OCI-LY1 (cell line): ENCODE measurements around the gene ACAA1.

Experiments used
- H2AFZ ChIP-seq: fragments of 200-600 bp; sonication (generic), shearing (Covaris generic); 2 replicates; pipeline ENCODE4 v1.6.0; 2014; ENCODE audit warnings: antibody characterized with exemption, mild to moderate bottlenecking, low read length
- H3F3A ChIP-seq: fragments of 200-600 bp; sonication (generic), shearing (Covaris generic); 2 replicates; pipeline ENCODE4 v1.6.0; 2014; ENCODE audit warnings: mild to moderate bottlenecking, antibody characterized with exemption, low read length, moderate library complexity; ENCODE audit not compliant: insufficient read depth
- H3K27ac ChIP-seq: fragments of 200-600 bp; sonication (generic); 2 replicates; pipeline ENCODE4 v1.5.1; 2014; ENCODE audit warnings: low read length, mixed run types, mild to moderate bottlenecking, low read depth; ENCODE audit not compliant: poor library complexity, severe bottlenecking
- H3K27me3 ChIP-seq: fragments of 200-600 bp; sonication (generic); 2 replicates; pipeline ENCODE4 v1.6.0; 2014; ENCODE audit warnings: antibody characterized with exemption, mild to moderate bottlenecking, low read length, moderate library complexity; ENCODE audit not compliant: insufficient read depth
- H3K36me3 ChIP-seq: fragments of 200-600 bp; sonication (generic); 2 replicates; pipeline ENCODE4 v1.6.1; 2014; ENCODE audit warnings: mild to moderate bottlenecking, antibody characterized with exemption, low read length, moderate library complexity, mixed read lengths; ENCODE audit not compliant: insufficient read depth
- H3K4me1 ChIP-seq: fragments of 200-600 bp; sonication (generic); 2 replicates; pipeline ENCODE4 v1.5.1; 2014; ENCODE audit warnings: mild to moderate bottlenecking, low read length, moderate library complexity; ENCODE audit not compliant: insufficient read depth, severe bottlenecking
- H3K4me2 ChIP-seq: fragments of 200-600 bp; sonication (generic), shearing (Covaris generic); 2 replicates; pipeline ENCODE4 v1.6.1; 2014; ENCODE audit warnings: low read length
- H3K4me3 ChIP-seq: fragments of 200-600 bp; sonication (generic); 2 replicates; pipeline ENCODE4 v1.5.1; 2014; ENCODE audit warnings: low read length, low read depth, mild to moderate bottlenecking, mixed read lengths; ENCODE audit not compliant: poor library complexity, severe bottlenecking
- H3K79me2 ChIP-seq: fragments of 200-600 bp; shearing (Covaris generic); 2 replicates; pipeline ENCODE4 v1.6.1; 2016; ENCODE audit warnings: mixed run types, low read length, mixed read lengths; ENCODE audit not compliant: insufficient read depth
- H3K9ac ChIP-seq: fragments of 200-600 bp; sonication (generic), shearing (Covaris generic); 2 replicates; pipeline ENCODE4 v1.6.1; 2014; ENCODE audit warnings: mild to moderate bottlenecking, low read length, mixed read lengths
- H3K9me2 ChIP-seq: fragments of 200-600 bp; sonication (generic), shearing (Covaris generic); 2 replicates; pipeline ENCODE4 v1.6.1; 2014; ENCODE audit warnings: low read depth, mild to moderate bottlenecking, low read length, mixed read lengths
- H3K9me3 ChIP-seq: fragments of 200-600 bp; shearing (Covaris generic); 2 replicates; pipeline ENCODE4 v1.6.1; 2014; ENCODE audit warnings: low read length, mixed read lengths
- H4K20me1 ChIP-seq: fragments of 200-600 bp; sonication (generic), shearing (Covaris generic); 2 replicates; pipeline ENCODE4 v1.6.0; 2016; ENCODE audit warnings: mild to moderate bottlenecking, low read length; ENCODE audit not compliant: insufficient read depth
- EZH2 ChIP-seq: fragments of 200-600 bp; sonication (generic), shearing (Covaris generic); IDR thresholded peaks from 2 replicates; pipeline ENCODE4 v1.8.0; 2017; ENCODE audit warnings: borderline replicate concordance, mixed run types, mild to moderate bottlenecking, antibody characterized with exemption, low read length, moderate library complexity, mixed read lengths
- TF ChIP-seq, protein P1 (sequence below): fragments of 200-600 bp; sonication (generic), shearing (Covaris generic); IDR thresholded peaks from 2 replicates; pipeline ENCODE4 v1.5.1; 2017; ENCODE audit warnings: mild to moderate bottlenecking, antibody characterized with exemption, low read length, moderate library complexity, mixed read lengths

Gene ACAA1

DNA sequence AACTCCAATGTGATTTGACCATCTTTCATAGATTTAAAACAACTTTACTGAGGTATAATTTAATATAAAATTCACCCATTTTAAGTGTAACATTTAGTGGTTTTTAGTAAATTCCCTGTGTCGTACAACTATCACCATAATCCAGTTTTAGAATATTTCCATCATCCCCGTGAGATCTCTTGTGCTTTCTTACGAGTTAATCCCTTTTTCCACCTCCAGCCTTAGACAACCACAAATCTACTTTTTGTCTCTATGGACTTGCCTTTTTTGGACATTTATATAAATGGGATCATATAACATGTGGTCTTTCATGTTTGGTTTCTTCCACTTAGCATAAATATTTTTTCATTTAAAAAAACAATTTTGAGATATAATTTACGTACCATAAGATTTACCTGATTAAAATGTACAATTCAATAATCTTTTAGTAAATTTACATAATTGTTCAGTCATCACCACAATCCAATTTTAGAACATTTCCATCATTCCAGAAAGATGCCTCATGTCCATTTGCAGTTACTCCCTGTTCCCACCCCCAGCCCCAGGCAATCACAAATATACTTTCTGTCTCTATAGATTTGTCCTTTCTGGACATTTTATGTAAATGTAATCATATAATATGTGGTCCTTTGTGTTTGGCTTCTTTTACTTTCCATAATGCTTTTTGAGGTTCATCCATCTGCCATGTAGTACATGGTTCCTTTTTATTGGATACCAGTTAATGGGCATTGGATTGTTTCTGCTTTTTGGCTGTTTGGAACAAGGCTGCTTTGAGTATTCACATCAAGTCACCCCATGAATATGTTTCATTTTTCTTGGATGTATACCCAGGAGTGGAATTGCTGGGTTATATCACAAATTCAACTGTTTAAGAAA, 31.5 kb upstream of the ACAA1 start:
- Histone ChIP-seq H3K79me2 (peaks cover 76% of the 10 kb centered on the region), H3K4me1 (peaks cover 70% of the 10 kb centered on the region), H3K9me3 (no peaks in the 10 kb centered on the region), H3K36me3 (no peaks in the 10 kb centered on the region), H3F3A (no peaks in the 10 kb centered on the region), H3K4me3 (no peak overlapping the region), H4K20me1 (no peaks in the 10 kb centered on the region), H3K9me2 (no peaks in the 10 kb centered on the region), H3K9ac (no peak overlapping the region), H3K27me3 (no peaks in the 10 kb centered on the region), H2AFZ (no peak overlapping the region), H3K27ac (no peak overlapping the region), H3K4me2 (no peak overlapping the region; the same call in 1 of the 2 replicates)
- TF ChIP-seq EZH2, result no peak
- TF ChIP-seq, protein P1, sequence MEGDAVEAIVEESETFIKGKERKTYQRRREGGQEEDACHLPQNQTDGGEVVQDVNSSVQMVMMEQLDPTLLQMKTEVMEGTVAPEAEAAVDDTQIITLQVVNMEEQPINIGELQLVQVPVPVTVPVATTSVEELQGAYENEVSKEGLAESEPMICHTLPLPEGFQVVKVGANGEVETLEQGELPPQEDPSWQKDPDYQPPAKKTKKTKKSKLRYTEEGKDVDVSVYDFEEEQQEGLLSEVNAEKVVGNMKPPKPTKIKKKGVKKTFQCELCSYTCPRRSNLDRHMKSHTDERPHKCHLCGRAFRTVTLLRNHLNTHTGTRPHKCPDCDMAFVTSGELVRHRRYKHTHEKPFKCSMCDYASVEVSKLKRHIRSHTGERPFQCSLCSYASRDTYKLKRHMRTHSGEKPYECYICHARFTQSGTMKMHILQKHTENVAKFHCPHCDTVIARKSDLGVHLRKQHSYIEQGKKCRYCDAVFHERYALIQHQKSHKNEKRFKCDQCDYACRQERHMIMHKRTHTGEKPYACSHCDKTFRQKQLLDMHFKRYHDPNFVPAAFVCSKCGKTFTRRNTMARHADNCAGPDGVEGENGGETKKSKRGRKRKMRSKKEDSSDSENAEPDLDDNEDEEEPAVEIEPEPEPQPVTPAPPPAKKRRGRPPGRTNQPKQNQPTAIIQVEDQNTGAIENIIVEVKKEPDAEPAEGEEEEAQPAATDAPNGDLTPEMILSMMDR, result no peak

DNA sequence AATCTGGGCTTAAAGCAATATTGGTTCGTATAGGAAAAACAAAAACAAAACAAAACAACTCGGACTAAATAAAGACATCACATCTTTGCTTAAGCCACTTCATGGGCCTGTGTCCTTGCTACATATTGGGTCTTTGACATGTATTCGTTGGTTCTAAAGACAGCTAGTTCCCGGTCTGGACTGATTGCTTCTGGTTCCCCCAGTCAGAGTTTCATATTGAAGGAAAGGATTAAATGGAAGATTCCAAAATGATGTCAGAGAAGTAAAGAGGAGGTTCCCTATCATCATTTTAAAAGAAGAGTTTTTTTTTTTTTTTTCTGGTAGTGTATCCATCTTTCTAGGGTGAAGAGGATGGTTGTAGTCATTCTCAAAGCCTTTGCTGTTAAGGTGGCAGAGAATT, 30.7 kb upstream of the ACAA1 start:
- no peak for TF ChIP-seq EZH2
- TF ChIP-seq, protein P1, result no peak
- Histone ChIP-seq H3K4me3 (peak overlapping the region; percentile 90), H2AFZ (no peak overlapping the region), H3F3A (no peaks in the 10 kb centered on the region), H3K36me3 (no peaks in the 10 kb centered on the region), H3K4me1 (peaks cover 68% of the 10 kb centered on the region), H3K9me3 (no peaks in the 10 kb centered on the region), H3K9me2 (no peaks in the 10 kb centered on the region), H4K20me1 (no peaks in the 10 kb centered on the region), H3K9ac (no peak overlapping the region), H3K4me2 (peak overlapping the region; percentile 79), H3K79me2 (peaks cover 68% of the 10 kb centered on the region), H3K27me3 (no peaks in the 10 kb centered on the region), H3K27ac (peak overlapping the region; percentile 4)

DNA sequence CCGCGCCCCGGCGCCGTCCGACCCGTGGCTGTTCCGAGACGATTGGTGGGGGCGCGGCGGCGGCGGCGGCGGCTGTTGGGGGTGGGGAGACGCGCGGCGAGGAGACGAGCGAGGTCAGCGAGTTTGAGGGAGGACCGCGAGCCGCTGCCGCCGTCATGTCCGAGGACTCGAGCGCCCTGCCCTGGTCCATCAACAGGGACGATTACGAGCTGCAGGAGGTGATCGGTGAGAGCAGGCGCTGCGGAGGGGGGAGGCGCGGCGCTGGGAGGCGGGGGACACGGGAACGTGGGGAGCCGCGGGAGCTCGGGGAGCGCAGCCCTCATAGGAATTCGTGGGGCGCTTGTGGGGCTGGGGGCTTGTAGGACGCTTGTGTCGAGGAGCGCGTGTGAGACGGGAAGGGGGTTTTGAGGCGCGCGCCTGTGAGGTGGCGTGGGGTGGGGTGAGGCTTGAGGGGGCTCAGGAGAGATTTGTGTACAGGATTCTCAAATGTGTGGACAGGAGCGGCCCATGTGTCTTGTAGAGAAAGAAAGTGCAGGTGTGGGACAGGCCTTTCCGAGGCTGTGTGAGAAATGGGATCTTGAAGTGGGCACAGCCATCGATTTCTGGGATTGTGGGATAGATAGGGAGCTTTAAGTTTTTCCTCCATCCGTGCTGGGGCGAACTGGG, 28.9 kb upstream of the ACAA1 start:
- no peaks in the 10 kb centered on the region for H3F3A ChIP-seq
- peak overlapping the region; percentile 90 for H3K4me3 ChIP-seq
- H3K4me2 ChIP-seq, result peak overlapping the region; percentile 79
- H4K20me1 ChIP-seq, result no peaks in the 10 kb centered on the region
- no peaks in the 10 kb centered on the region for H3K36me3 ChIP-seq
- H3K4me1 ChIP-seq, result peaks cover 51% of the 10 kb centered on the region
- TF ChIP-seq, protein P1, result no peak
- TF ChIP-seq EZH2, result no peak
- H3K9ac ChIP-seq, result peak overlapping the region; percentile 95
- H3K27ac ChIP-seq, result peak overlapping the region; percentile 87
- H3K79me2 ChIP-seq, result peaks cover 51% of the 10 kb centered on the region
- no peaks in the 10 kb centered on the region for H3K9me3 ChIP-seq
- no peak overlapping the region for H2AFZ ChIP-seq
- no peaks in the 10 kb centered on the region for H3K9me2 ChIP-seq
- no peaks in the 10 kb centered on the region for H3K27me3 ChIP-seq
